ENCODE results near the gene EXOSC1. TPM values are rescaled to one million over a fixed set of nuclear protein-coding genes. Genes with fewer than 3 reads are reported as not detected.
A peak's percentile ranks its signal among the peaks of the same experiment; 100 is the strongest.

Gene EXOSC1
- total RNA-seq, 4 donors from 2014 or later: 21.9 to 41.9 (median 30.7) TPM

DNA sequence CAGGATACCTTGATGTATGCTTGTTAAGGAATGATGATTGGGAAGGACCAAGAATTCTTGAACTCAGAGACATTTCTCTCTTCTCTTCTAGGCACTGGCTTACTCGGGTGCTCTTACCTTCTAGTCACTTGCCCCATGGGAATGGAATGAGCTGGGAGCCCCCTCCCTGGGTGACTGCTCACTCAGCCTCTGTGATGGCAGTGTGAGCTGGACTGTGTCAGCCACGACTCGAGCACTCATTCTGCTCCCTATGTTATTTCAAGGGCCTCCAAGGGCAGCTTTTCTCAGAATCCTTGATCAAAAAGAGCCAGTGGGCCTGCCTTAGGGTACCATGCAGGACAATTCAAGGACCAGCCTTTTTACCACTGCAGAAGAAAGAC lies 10.9 kb upstream of the EXOSC1 start:
- H3K36me3 ChIP-seq: peaks cover 47 to 100% (median 87%) of the 10 kb centered on the region in 4 donors
- H3K4me3 ChIP-seq: no peak overlapping the region
- DNase-seq (ENCODE audit: extremely low spot score): no peak
- no peak overlapping the region for H3K27ac ChIP-seq (replicated peaks in 1 of 4)
- TF ChIP-seq, protein P1, sequence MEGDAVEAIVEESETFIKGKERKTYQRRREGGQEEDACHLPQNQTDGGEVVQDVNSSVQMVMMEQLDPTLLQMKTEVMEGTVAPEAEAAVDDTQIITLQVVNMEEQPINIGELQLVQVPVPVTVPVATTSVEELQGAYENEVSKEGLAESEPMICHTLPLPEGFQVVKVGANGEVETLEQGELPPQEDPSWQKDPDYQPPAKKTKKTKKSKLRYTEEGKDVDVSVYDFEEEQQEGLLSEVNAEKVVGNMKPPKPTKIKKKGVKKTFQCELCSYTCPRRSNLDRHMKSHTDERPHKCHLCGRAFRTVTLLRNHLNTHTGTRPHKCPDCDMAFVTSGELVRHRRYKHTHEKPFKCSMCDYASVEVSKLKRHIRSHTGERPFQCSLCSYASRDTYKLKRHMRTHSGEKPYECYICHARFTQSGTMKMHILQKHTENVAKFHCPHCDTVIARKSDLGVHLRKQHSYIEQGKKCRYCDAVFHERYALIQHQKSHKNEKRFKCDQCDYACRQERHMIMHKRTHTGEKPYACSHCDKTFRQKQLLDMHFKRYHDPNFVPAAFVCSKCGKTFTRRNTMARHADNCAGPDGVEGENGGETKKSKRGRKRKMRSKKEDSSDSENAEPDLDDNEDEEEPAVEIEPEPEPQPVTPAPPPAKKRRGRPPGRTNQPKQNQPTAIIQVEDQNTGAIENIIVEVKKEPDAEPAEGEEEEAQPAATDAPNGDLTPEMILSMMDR (IDR thresholded peaks at IDR 0.05): no peak
- TF ChIP-seq POLR2AphosphoS5 (IDR thresholded peaks at IDR 0.05): no peak
- TF ChIP-seq EP300 (IDR thresholded peaks at IDR 0.05): no peak
- TF ChIP-seq POLR2A (IDR thresholded peaks at IDR 0.05; ENCODE audit: low read depth): no peak
- no peaks in the 10 kb centered on the region for H3K27me3 ChIP-seq
- no peaks in the 10 kb centered on the region for H3K9me3 ChIP-seq
- intact Hi-C loops (cut with DNase I): no loop called here
- 83% methylated on average over 3 of the region's 3 CpGs for WGBS
- peaks cover 7 to 33% (median 17%) of the 10 kb centered on the region in 4 donors for H3K4me1 ChIP-seq

DNA sequence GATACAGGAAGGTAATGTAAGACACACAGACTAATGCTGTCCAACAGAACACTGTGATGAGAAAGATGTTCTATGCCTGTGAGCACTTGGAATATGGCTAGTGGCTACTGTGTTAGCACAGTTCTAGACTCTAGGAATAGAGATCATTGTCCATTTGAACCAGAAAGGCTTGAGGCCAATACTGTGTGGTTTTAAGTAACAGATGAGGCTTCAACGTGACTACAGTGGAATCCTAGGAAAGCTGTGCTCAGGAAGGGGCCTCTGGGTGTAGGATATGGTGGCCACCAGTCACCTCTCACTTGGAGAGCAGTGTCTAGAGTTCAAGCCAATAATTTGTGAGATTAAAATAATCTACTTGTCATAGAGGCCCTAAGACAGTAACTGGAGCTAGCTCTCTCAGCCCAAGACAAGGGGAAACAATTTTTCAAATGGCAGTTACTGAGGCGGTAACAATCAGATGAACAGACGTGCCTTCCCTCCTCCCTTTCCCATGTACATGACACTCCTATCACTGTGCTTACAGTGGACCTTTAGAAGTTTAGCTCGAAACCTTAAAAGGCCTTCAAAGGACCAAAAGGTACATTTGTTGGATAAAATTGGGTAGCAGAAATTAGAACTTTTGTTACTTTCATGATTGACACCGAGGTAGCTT lies 10.4 kb upstream of the EXOSC1 start:
- Histone ChIP-seq H3K4me3 (no peak overlapping the region), H3K4me1 (peaks cover 7 to 35% (median 22%) of the 10 kb centered on the region in 4 donors), H3K36me3 (peaks cover 41 to 100% (median 83%) of the 10 kb centered on the region in 4 donors), H3K27ac (replicated peaks in 1 of 4) (no peak overlapping the region), H3K27me3 (no peaks in the 10 kb centered on the region), H3K9me3 (no peaks in the 10 kb centered on the region)
- intact Hi-C loops (cut with DNase I): no loop called here
- TF ChIP-seq POLR2AphosphoS5 (IDR thresholded peaks at IDR 0.05): no peak
- TF ChIP-seq, protein P1 (IDR thresholded peaks at IDR 0.05): no peak
- no peak for TF ChIP-seq POLR2A (IDR thresholded peaks at IDR 0.05; ENCODE audit: low read depth)
- TF ChIP-seq EP300 (IDR thresholded peaks at IDR 0.05): no peak
- WGBS: 67% methylated on average over 5 of the region's 5 CpGs
- DNase-seq (ENCODE audit: extremely low spot score): no peak

DNA sequence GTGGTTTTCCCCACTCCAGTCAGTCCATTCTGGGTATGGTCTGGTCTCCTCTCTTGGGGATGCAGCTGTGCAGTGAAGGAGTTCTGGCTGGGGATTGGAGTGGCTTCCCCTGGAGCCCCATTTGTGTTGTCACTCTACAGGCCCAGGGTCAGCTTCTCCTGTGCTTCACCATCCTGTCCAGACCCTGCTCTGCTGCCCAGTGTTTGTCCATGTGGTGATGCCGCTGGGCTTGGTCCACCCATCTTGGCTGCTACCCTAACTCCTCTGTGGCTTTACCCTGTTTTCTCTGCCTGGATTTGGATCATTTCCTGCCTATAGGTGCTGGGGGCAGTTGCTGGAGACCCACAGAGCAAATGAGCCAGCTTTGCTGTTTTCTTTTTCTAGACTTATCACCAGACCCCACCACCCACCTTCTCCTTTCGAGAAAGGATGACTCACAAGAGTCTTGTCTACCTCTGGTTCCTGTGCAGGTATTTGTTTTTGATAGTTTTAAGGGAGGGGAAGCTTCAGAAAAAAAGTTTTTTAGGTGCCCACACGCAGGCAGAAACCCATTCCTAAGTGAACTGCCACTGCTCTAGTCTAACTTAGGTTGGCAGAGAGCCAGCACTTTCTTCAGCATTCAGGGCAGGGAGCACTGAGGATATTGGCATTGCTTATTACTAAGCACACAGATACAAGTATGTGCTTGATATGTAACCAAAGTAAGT lies 8.7 kb upstream of the EXOSC1 start:
- Histone ChIP-seq H3K27ac (replicated peaks in 1 of 4) (peak overlapping the region in 1 of 4 donors; percentile 23), H3K9me3 (no peaks in the 10 kb centered on the region), H3K4me3 (no peak overlapping the region), H3K4me1 (peaks cover 14 to 43% (median 28%) of the 10 kb centered on the region in 4 donors), H3K27me3 (no peaks in the 10 kb centered on the region), H3K36me3 (peaks cover 25 to 83% (median 68%) of the 10 kb centered on the region in 4 donors)
- 72% methylated on average over 3 of the region's 3 CpGs for WGBS
- DNase-seq (ENCODE audit: extremely low spot score): no peak
- TF ChIP-seq EP300 (IDR thresholded peaks at IDR 0.05): no peak
- TF ChIP-seq, protein P1 (IDR thresholded peaks at IDR 0.05): no peak
- no peak for TF ChIP-seq POLR2AphosphoS5 (IDR thresholded peaks at IDR 0.05)
- no peak for TF ChIP-seq POLR2A (IDR thresholded peaks at IDR 0.05; ENCODE audit: low read depth)
- intact Hi-C loops (cut with DNase I): no loop called here

DNA sequence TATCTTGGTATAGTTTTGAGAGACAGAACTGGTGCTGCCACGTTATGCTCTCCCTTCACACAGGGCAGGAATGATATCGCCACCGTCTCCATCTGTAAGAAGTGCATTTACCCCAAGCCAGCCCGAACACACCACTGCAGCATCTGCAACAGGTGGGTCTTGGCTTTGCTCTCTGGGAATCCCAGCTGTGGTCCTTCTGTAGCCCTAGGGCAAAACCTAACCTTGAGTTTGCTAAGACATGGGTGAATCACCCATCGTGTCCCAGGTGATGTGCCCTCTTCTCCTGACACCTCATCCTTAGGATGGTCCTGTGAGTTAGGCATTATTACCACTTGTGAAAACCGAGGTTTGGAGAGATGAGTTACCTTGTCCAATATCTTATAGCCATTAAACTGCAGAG lies 6.5 kb upstream of the EXOSC1 start:
- Histone ChIP-seq H3K4me1 (peaks cover 24 to 64% (median 43%) of the 10 kb centered on the region in 4 donors), H3K27me3 (no peaks in the 10 kb centered on the region), H3K27ac (replicated peaks in 1 of 4) (no peak overlapping the region), H3K4me3 (no peak overlapping the region), H3K36me3 (peaks cover 19 to 62% (median 47%) of the 10 kb centered on the region in 4 donors), H3K9me3 (no peaks in the 10 kb centered on the region)
- DNase-seq (ENCODE audit: extremely low spot score): no peak
- WGBS: 93% methylated on average over 6 of the region's 6 CpGs
- TF ChIP-seq, protein P1 (IDR thresholded peaks at IDR 0.05): no peak
- TF ChIP-seq EP300 (IDR thresholded peaks at IDR 0.05): no peak
- no peak for TF ChIP-seq POLR2AphosphoS5 (IDR thresholded peaks at IDR 0.05)
- no peak for TF ChIP-seq POLR2A (IDR thresholded peaks at IDR 0.05; ENCODE audit: low read depth)
- intact Hi-C loops (cut with DNase I): no loop called here

Measured in esophagus muscularis mucosa (tissue), 4 donors.